Natural killer cell (primary cell): Measurements from ENCODE around the gene DNAJC25. TPM values are rescaled to one million over a fixed set of nuclear protein-coding genes. Genes with fewer than 3 reads are reported as not detected.

Source experiments
- ATAC-seq, 3 donors: fragments of 150-1000 bp in 2 of 3; fragments of 200-7000 bp in 1 of 3; cut with Tn5 transposase; 1 replicate in 1 of 3; 2 replicates in 2 of 3; pipeline ENCODE4 v1.10.0; 2021; ENCODE audit warnings: mild to moderate bottlenecking in 2 of 3, moderate library complexity in 2 of 3
- DNase-seq, 2 donors: peaks; one replicate each; pipeline versions ENCODE4 v3.0.0 to v3.0.0-alpha.2; 2013 to 2021; ENCODE audit warnings: mixed read lengths in 1 of 2
- H3K27ac ChIP-seq: one replicate; pipeline ENCODE4 v1.5.1; 2013; ENCODE audit warnings: mild to moderate bottlenecking, low read length
- H3K27me3 ChIP-seq: one replicate; pipeline ENCODE4 v1.6.1; 2013; ENCODE audit warnings: low read length; ENCODE audit not compliant: control insufficient read depth, insufficient read depth
- H3K36me3 ChIP-seq: one replicate; pipeline ENCODE4 v1.6.1; 2013; ENCODE audit warnings: low read length; ENCODE audit not compliant: control insufficient read depth, insufficient read depth
- H3K4me1 ChIP-seq: one replicate; pipeline ENCODE4 v1.6.1; 2013; ENCODE audit warnings: low read length; ENCODE audit not compliant: control insufficient read depth, insufficient read depth
- H3K4me3 ChIP-seq: one replicate; pipeline ENCODE4 v1.5.1; 2013; ENCODE audit warnings: low read length
- H3K9me3 ChIP-seq: one replicate; pipeline ENCODE4 v1.6.1; 2013; ENCODE audit warnings: low read length; ENCODE audit not compliant: control insufficient read depth, insufficient read depth
- H3K27ac Mint-ChIP-seq, 2 donors: one replicate each; pipeline ENCODE4 v1.8.0; 2022; ENCODE audit warnings: mild to moderate bottlenecking in 2 of 2, mixed read lengths in 2 of 2, moderate library complexity in 1 of 2
- H3K27me3 Mint-ChIP-seq, 2 donors: one replicate each; pipeline ENCODE4 v1.8.0; 2022; ENCODE audit warnings: low read depth in 2 of 2, mixed read lengths in 2 of 2
- H3K36me3 Mint-ChIP-seq: one replicate; pipeline ENCODE4 v1.8.0; 2022; ENCODE audit warnings: mixed read lengths
- H3K4me1 Mint-ChIP-seq, 2 donors: one replicate each; pipeline ENCODE4 v1.8.0; 2022; ENCODE audit warnings: mixed read lengths in 2 of 2
- H3K4me3 Mint-ChIP-seq: one replicate; pipeline ENCODE4 v1.8.0; 2022; ENCODE audit warnings: mild to moderate bottlenecking, moderate library complexity, mixed read lengths
- H3K9me3 Mint-ChIP-seq, 2 donors: one replicate each; pipeline ENCODE4 v1.8.0; 2022; ENCODE audit warnings: mixed read lengths in 2 of 2
- CTCF ChIP-seq: fragments of 200-600 bp; IDR thresholded peaks from one replicate; pipeline ENCODE4 v1.8.0; 2022; ENCODE audit warnings: antibody characterized with exemption
- WGBS: methylation state at CpG from one replicate; pipeline ENCODE4 v1.1.7; 2013; ENCODE audit warnings: missing lambda C conversion rate; ENCODE audit not compliant: insufficient coverage; 5-methylcytosine and 5-hydroxymethylcytosine counted together
- intact Hi-C: fragments of 100-400 bp; cut with micrococcal nuclease; formaldehyde crosslinking; loops from one replicate; pipeline ENCODE4 v1.14.2; 2022
- total RNA-seq, 4 donors: library from RNA; stranded (reverse); fragments of 120-200 nt in 1 of 4; gene quantifications; one replicate each; pipeline versions ENCODE4 v1.2.3 to v1.2.4, GENCODE V29; 2013 to 2022

The DNAJC25 gene
- total RNA-seq = 1 to 10 TPM; 5.1 to 5.9 (median 5.7) TPM
- 5.7 TPM for total RNA-seq (2013)

DNA sequence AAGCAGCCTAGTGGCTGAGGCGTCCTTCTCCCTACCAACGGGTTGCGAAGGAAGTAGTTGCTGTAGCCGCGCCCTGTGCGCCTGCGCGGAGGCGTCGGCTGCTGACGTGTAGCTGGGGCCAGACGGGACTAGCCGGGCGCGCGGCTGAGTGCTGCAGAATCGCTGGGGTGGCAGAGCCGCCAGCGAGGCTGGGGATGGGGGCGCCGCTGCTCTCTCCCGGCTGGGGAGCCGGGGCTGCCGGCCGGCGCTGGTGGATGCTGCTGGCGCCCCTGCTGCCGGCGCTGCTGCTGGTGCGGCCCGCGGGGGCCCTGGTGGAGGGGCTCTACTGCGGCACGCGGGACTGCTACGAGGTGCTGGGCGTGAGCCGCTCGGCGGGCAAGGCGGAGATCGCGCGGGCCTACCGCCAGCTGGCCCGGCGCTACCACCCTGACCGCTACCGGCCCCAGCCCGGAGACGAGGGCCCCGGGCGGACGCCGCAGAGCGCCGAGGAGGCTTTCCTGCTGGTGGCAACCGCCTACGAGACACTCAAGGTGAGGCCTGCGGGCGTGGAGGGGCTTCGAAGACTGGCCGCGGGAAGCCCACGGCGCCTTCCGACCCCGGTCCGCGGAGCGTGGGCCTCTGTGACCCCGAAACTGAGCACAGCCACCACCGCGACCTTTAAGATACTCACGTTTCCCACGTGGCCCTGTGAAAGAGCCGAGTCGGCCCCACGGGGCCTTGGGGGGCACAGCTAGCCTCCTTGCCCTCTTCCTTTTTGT is at the start of gene DNAJC25:
Gene DNAJC25 (plus strand): TSS at position 121 of the 758 bp plus-strand sequence. CDS start 74 bp downstream, at position 195.
- no peaks in the 10 kb centered on the region for H3K27me3 Mint-ChIP-seq
- no peaks in the 10 kb centered on the region for H3K36me3 Mint-ChIP-seq
- Histone ChIP-seq H3K9me3 (no peaks in the 10 kb centered on the region), H3K4me3 (peak within 1 kb of the TSS; percentile 56), H3K4me1 (peaks cover 14% of the 10 kb centered on the region), H3K36me3 (no peaks in the 10 kb centered on the region), H3K27me3 (no peaks in the 10 kb centered on the region), H3K27ac (peak within 1 kb of the TSS; percentile 88)
- TF ChIP-seq CTCF = no peak
- DNase-seq = peak; percentile 94 to 99
- WGBS = under 1% methylated on average over 79 of the region's 79 CpGs
- no peaks in the 10 kb centered on the region for H3K9me3 Mint-ChIP-seq
- intact Hi-C loops = loop anchor here (1.0 to 5.0 kb wide), 3 partner anchors 31 to 1086 kb away; partner anchors contain the start of genes ECPAS and INIP
- peak within 1 kb of the TSS; percentile 91 for H3K4me3 Mint-ChIP-seq
- peak within 1 kb of the TSS; percentile 89 to 93 for H3K27ac Mint-ChIP-seq
- peaks cover 38 to 40% of the 10 kb centered on the region in 2 donors for H3K4me1 Mint-ChIP-seq
- peak; percentile 91 to 98 (median 96) for ATAC-seq

DNA sequence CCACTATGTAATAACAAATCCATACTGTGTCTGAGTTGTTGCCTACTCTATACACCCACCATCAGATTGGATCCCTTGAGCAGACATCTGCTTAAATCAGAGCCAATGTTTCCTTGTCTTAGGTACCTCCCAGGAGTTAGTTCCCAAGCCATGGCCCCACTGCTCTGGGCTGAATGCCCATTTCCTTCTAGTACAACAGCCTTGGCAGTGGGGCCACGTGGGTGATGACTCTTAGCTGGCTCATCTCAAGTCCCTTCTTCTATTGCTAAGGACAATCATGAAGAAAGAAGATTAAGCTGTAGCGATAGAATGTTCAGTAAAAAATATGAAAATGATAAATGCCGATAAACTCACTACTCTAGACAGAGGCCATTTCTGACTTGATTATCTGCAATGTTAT is 48.2 kb upstream of the DNAJC25 start:
- no peaks in the 10 kb centered on the region for H3K4me1 Mint-ChIP-seq
- no peak overlapping the region for H3K4me3 Mint-ChIP-seq
- H3K9me3 Mint-ChIP-seq = no peaks in the 10 kb centered on the region
- intact Hi-C loops = no loop called here
- Histone ChIP-seq H3K36me3 (no peaks in the 10 kb centered on the region), H3K4me1 (no peaks in the 10 kb centered on the region), H3K4me3 (no peak overlapping the region), H3K27me3 (no peaks in the 10 kb centered on the region), H3K9me3 (no peaks in the 10 kb centered on the region), H3K27ac (no peak overlapping the region)
- peaks cover 5 to 8% of the 10 kb centered on the region in 2 donors for H3K27me3 Mint-ChIP-seq
- no peak for TF ChIP-seq CTCF
- no peak overlapping the region for H3K27ac Mint-ChIP-seq
- WGBS = 86% methylated on average over 3 of the region's 3 CpGs
- DNase-seq = no peak
- ATAC-seq = no peak
- H3K36me3 Mint-ChIP-seq = no peaks in the 10 kb centered on the region

DNA sequence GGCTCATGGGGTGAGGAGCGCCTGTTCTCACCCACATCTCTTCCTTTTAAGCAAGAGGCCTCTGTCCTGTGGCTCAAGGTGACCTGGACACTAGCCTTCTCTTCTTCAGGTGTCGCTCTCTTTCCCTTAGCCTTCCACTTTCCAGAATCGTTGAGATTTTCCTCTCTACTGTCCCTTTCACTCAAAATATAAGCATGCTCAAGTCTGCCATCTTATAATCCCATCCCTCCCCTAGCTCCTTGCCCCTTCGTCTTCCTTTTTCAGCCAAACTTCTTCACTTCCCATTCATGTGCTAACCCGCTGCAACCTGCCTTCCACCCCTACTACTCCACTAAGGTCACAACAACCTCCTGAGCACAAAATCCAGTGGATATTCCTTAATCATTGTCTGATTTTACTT is 44.8 kb upstream of the DNAJC25 start:
- H3K27ac ChIP-seq = no peak overlapping the region
- no peaks in the 10 kb centered on the region for H3K4me1 ChIP-seq
- H3K9me3 ChIP-seq = no peaks in the 10 kb centered on the region
- Mint-ChIP-seq H3K27ac (no peak overlapping the region), H3K4me3 (no peak overlapping the region), H3K36me3 (no peaks in the 10 kb centered on the region), H3K27me3 (peaks cover 0 to 2% of the 10 kb centered on the region in 2 donors), H3K9me3 (no peaks in the 10 kb centered on the region), H3K4me1 (no peaks in the 10 kb centered on the region)
- H3K27me3 ChIP-seq = no peaks in the 10 kb centered on the region
- H3K4me3 ChIP-seq = no peak overlapping the region
- ATAC-seq (no peak), DNase-seq (no peak)
- 90% methylated on average over 5 of the region's 5 CpGs for WGBS
- intact Hi-C loops = no loop called here
- H3K36me3 ChIP-seq = no peaks in the 10 kb centered on the region
- TF ChIP-seq CTCF = no peak
